Activated CD4-positive, CD25-positive, alpha-beta regulatory T cell treated with anti-CD3 and anti-CD28 coated beads, Interleukin-2, amount 50 U/mL, for 72 hours (primary cell): Measurements from ENCODE around the gene SSBP1.
"Not testable (repeated sequence)": the region's sequence is repeated elsewhere in the genome, so short reads cannot be mapped to it uniquely, and the experiment has no call there.

Experiments
- DNase-seq: peaks from one replicate; pipeline ENCODE4 v3.0.0; 2021

SSBP1 gene

GRCh38 chr7:141709749-141710148, 28.4 kb upstream of the SSBP1 start:
- no peak for DNase-seq

- DNase-seq, result no peak
These were observed 27.9 kb upstream of the SSBP1 start for GRCh38 chr7:141710301-141710700.

DNA sequence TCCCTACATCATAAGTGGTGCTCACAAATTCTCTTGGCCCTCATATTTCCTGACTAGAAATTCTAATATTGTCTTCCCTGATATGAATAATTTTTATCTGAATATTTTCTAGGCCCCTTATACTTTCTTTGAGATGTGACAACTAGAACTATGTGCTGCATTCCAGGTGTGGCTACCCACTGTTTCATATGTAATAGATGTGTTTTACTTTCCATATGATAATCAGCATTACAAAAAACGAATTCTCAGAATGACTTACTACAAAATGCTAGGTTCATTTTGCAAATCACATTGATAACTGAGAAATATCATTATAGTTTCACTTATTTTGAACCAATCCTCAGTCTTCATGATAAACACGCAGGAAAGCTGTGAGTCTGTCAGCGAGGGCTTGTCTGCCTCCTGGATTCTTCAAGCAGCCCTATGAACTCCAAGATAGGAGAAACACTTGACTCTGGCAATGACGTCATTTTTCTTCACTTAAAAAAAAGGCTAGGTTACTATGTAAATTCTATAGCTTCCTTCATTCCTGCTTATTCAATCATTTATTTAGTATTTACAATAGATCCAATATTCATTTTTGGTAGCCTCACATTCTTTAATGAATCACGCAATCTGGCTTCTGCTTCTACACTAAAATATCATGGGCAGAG, 25.4 kb upstream of the SSBP1 start:
- DNase-seq, result no peak

- DNase-seq, result no peak
These were observed 24.3 kb upstream of the SSBP1 start for GRCh38 chr7:141713890-141714289.

DNA sequence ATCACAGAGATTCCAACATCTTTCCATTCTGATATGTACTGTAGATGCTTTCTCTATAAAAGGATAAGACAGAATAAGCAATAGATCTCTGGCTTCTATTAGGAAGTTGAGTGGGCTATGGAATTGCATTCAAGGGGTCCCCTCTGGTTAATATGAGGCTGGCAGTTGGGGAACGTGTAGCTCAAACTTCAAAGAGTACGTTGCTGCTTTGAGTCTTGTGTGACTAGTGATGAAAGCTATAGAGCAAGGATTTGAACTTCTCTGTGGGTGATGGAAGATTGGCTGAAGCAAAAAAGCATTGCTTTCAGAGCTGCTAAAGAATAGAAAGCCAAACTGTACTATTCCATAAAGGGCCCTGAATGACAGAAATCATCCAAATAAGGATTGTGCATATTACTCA, 23.6 kb upstream of the SSBP1 start:
- DNase-seq, result no peak

- no peak for DNase-seq
These were observed 23.1 kb upstream of the SSBP1 start for GRCh38 chr7:141715018-141715417.

GRCh38 chr7:141715794-141716689, 22.1 kb upstream of the SSBP1 start:
- DNase-seq, result no peak

GRCh38 chr7:141717450-141717849, 20.7 kb upstream of the SSBP1 start:
- no peak for DNase-seq

DNA sequence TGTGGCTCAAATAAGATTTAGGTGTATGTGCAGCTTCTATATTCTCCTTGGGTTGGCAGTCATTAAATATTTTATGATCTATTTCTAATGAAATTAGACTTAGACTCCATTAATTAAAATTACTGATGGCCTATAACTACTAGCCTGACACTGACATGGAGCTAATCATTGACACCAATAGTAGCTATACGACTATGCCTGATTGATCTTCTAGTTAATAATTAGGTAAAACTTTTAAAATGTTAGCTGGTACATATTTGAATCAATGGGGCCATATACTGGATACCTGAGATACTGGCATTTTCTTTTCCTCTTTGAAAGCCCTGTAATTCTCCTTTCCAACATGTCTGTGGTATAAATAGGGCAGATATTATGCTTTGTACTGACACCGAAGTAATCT, 15.6 kb upstream of the SSBP1 start:
- no peak for DNase-seq

DNA sequence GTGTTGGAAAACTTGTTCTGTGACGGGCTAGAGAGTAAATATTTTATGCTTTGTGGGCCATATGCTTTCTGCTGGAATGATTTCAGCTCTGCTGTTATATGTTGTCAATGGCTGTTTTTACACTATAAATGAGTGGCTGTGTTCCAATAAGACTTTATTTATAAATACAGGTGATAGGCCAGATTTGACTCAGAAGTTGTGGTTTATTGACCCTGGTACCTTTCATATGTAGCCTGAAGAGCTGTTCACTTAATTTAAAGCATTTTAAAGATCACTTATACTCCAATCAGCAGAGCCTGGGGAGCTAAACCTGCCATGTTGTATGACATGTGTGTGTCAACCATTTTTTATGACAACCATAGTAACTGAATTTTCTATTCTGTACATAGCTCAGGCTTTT, 9.1 kb upstream of the SSBP1 start:
- DNase-seq, result no peak

DNA sequence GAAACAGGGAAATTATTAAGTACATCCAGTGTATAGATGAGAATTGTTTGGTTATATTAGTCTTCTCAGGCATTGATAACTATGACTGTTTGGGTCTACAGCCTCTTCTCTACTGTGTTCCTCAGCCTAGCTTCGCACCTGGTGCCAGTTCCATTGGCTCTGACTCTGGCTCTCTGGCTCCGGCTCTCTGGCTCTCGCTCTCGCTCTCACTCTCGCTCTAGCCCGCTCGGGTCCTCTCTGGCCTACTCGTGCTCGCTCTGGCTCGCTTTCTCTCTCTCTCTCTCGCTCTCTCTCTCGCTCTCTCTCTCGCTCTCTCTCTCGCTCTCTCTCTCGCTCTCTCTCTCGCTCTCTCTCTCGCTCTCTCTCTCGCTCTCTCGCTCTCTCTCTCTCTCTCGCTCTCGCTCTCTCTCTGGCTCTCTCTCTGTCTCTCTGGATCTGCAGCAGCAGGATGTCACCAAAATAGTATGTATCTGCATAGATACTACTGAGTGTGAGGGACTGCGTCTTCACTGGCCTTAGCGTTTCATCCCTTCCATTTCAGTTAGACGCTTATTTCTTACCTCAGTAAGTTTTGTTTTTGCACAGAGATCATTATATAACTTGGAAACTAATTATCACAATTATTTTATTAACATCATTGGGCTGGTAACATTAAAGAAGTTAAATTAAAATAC, 6.5 kb upstream of the SSBP1 start:
- DNase-seq, result no peak

- no peak for DNase-seq
These were observed 881 bp upstream of the SSBP1 start for GRCh38 chr7:141737118-141737835.

DNA sequence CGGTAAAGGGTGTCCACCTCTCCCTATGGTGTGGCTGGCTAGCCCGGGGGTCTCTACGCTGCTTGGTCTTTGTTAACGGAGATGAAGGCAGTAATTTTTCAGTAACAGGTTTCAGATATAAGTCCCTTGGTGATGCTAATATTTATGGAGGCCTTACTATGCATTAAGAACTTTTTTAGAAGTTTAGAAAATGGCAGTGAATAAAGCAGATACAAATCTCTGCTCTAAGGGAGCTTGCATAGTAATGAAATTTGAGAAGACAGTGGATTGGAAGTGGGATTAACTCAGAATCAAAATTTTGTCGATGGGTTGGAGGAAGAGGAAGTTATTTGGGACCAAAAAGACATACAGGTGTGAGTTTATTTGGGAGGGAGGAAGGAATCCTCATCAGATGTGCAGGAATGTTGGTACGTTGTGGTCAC, 445 bp downstream of the SSBP1 start:
- DNase-seq, result no peak

- DNase-seq, result no peak
These were observed 1.1 kb downstream of the SSBP1 start for GRCh38 chr7:141739250-141739649.

DNA sequence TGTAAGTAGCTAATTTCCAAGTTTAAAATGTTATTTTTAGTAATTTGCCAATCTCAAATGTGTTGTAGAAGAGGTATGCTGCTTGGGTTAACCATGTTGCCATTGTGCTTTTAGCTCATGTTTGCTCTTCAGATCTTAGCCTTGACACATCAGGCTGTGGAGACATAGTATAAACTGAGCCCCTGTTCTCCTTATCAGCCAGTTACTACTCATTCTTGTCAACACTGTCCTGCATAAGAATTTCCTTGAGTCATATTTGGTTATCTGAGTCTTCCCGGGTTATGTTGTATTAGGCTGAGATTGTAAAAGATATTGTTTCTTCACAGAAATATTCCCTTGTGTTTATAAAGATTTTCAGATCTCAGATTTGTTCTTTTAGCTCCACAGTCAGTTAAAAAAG, 4.1 kb downstream of the SSBP1 start:
- no peak for DNase-seq

- no peak for DNase-seq
These were observed 6.0 kb downstream of the SSBP1 start for GRCh38 chr7:141744131-141744530.

DNA sequence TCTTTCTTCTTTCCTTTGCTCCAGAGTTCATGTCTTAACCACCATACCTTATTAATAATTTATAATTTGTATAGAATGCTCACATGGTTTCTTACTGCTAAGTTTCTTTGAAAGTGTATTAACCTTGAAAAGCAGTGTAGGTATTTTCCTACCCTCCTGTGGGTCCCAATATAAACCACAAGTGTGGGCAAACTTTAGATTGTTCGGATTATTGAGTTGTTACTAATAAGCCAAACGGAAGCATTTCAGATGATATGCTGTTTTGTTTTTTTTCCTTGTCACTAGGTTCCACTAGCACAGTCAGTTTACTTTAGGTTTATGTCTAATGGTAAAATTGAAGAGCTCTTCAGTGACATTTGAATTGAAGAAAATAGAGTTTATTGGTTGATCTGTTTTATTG, 10.2 kb downstream of the SSBP1 start:
- DNase-seq, result no peak

GRCh38 chr7:141751904-141752303, 13.7 kb downstream of the SSBP1 start:
- DNase-seq, result not testable (repeated sequence)

DNA sequence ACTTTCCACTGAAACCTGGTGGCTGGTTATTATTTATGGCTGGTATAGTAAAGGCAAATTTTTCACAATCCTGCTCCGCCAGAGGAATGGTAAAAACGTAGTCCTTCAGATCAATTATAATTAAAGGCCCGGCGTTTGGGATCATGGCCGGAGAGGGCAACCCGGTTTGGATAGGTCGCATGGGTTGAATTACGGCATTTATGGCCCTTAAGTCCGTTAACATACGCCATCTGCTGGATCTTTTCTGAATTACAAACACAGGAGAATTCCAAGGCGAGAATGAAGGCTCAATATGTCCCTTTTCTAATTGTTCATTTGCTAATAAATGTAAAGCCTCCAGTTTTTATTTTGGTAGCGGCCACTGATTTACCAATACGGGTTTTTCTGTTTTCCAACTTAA, 14.5 kb downstream of the SSBP1 start:
- no peak for DNase-seq

- no peak for DNase-seq
These were observed 16.8 kb downstream of the SSBP1 start for GRCh38 chr7:141754939-141755338.

GRCh38 chr7:141763797-141764196, 25.6 kb downstream of the SSBP1 start, which contains the start of gene TAS2R3:
TAS2R3 (plus strand) TSS chr7:141764097; CDS start chr7:141764159, 62 bp downstream.
- DNase-seq, result no peak

- not testable (repeated sequence) for DNase-seq
These were observed 32.0 kb downstream of the SSBP1 start for GRCh38 chr7:141770083-141770583.

GRCh38 chr7:141776374-141776773, 38.2 kb downstream of the SSBP1 start, which contains the start of gene TAS2R4:
TAS2R4 (plus strand) TSS chr7:141776674; CDS start chr7:141778489, 1,815 bp downstream.
- no peak for DNase-seq
